NCI-H2107 (cell line): ENCODE results near the gene ALG9.

Experiments
- DNase-seq: peaks from one replicate; lab custom pipeline; 2025; lab: John Stamatoyannopoulos, UW

The ALG9 gene

DNA sequence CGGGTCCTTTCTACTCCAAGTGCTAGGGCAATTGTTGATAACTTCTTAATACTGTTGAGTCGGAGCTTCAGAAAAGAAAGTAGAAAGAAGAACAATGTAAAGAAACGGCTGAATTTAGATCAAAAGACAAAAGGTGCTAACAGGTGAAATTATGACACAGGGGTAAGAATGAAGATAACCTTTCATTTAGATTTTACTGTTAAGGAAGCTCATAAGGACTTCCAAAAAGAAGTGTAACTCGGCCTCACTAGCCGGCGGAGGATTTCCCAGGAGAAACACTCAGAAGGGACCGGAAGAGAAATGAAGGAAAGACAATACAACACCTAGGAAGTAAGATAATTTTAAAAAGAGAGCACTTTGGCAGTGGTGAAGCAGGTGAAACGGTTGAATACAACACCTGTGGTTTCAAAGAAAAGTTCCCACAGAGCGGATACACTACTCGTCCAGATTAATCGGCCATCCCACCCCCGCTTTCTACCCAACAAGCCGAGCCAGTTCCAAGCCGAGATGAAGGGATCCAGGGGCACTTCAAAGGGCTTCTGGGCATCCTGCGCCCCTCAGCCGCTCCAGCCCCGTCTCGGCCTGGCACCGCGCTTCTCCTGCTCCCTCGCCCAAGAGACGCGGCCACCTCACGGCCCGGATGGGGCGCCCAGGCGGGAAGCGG, 105.9 kb downstream of the ALG9 start:
- DNase-seq, result no peak

DNA sequence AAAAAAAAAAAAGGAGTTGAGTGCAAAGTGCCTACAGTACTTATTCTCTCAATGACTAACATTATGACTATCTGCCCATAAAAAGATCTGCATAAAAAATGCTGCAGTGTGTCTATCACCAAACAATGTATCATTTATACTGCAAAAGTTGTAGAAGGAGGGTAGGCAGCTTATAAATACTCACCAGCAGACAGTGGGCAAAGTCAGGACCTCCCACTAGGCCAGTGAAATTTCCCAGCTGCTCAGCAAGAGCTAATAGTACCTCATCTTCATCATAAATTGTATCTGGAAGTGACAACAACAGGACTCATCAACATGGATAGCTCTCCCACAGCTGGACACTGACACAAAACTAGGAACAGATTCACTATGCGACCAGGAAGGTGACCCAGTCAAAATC, 106.8 kb downstream of the ALG9 start:
- no peak for DNase-seq

DNA sequence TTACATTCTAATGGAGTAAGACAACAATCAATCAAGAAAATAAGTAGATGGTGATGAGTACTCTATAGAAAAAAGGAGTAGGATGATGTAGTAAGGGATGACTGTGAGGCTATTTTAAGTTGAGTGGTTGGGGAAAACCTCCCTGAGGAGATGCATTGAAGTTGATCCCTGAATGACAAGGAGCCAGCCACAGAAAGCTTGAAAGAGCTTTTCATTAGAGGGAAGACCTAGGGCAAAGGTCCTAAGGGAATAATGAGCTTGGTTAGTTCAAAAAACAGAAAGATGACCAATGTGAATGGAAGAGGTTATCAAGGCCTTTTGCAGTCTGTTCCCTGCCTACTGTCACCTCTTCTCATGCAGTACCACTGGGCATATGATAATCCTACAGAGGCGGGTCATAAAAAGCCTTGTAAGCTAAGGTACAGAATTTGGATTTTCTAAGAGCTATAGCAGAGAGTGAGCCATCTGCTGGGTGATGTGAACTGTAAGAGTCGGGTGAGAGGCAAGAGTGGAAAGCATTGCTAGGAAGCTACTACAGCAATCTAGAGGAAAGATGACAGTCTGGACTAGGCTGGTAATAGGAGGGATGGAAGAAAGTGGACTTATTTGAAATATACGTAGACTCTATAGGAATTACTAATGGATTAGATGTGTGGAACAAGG, 108.3 kb downstream of the ALG9 start:
- DNase-seq, result no peak

DNA sequence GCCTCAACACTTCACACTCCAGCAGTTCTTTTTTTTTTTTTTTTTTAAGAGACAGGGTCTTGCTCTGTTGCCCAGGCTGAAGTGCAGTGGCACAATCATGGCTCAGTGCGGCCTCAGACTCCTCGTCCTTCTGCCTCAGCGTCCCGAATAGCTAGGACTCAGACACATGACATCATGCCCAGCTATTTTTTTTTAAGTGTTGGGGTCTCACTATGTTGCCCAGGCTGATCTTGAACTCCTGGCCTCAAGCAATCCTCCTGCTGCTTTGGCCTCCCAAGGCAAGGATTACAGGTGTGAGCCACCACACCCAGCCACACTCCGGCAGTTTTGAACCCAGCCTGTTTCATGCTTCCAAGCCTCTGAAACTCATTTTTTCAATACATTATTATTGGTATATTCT, 108.9 kb downstream of the ALG9 start:
- no peak for DNase-seq

DNA sequence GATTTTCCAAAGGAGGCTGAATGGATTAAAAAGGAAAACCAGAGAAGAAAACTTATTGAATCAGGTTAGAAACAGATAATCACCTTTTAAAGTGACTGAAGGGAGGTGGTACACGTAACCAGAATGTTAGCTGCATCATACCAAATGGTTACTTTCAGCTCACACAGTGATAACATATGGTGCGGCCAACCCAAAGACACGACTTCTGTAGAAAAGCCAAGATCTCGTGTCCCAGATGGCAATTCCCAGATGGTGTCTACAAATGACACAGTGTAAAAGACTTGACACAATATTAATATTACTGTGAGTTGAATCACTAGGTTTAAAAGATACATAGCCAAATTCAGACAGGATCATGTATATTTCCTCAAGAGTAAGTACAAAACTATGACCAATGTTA, 110.3 kb downstream of the ALG9 start:
- no peak for DNase-seq

DNA sequence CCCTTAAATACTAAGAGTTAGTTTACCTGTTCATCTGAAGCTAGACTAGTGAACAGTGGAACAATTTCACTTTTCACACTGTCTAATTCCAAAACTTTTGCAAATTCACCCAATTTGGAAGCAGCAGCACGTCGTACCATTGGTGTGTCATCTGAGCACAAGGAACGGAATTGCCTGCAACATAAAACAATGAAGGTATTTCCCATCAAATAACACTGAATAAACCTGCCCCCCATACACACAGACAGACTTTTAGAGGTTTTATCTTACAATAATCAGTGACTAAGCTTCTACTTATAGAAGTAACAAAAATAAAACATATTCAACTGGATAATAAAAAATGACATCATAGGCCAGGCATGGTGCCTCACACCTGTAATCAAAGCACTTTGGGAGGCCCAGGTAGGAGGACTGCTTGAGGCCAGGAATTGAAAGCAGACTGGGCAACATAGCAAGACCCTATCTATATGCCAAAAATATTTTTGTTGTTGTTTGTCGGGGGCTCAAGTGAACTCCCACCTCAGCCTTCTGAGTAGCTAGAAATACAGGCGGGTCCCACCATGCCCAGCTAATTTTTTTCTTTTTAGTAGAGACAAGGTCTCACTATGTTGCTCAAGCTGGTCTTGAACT, 111.5 kb downstream of the ALG9 start:
- DNase-seq, result no peak

DNA sequence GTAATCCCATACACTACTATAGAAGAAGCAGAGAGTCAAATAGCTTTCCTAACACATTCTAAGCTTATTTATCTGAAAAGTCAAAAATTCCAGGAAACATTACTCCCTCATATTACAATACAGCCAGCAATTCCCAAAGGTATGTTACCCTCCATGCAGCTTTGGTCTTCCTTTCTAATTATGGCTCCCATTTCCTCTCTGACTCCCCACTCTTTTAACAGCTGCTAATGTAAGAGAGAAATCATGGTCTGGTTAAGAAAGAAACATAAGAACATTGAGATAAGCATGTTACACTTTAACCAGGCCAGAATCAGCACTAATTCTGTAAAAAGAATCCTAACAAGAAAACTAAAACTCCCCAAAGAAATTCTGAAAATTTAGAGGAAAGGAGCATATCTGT, 112.0 kb downstream of the ALG9 start:
- DNase-seq, result no peak

DNA sequence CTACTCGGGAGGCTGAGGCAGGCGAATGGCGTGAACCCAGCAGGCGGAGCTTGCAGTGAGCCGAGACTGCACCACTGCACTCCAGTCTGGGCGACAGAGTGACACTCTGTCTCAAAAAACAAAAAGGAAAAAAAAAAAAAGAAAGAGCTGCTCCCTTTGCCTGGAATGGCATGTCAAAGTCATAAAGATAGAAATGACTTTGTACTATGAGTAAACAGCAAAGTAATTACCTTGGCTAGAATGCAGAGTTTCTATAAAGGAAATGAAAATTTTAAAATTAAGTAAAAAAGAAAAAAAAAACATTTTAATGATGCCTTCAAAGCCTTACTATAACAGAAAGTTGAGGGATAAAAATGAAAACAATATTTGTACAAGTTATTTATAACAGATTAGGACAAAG, 115.3 kb downstream of the ALG9 start:
- no peak for DNase-seq

DNA sequence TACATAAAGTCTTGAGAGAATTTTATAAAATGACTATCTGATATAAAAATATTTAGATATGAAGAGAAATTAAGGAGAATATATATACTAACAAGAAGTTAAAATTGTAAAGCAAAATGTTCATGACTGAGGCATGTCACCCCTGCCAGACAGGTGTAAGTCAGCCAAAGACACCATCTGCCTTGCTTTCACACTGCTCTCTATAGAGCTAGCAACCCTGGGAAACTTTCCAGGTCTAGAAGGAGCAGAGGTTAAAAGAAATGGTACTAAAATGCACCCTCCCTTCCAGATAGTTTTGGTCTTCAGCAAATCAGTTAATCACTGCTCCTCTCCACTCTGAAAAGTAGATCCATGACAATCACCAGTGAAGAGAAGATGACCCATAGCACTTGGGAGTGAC, 121.7 kb downstream of the ALG9 start:
- no peak for DNase-seq

DNA sequence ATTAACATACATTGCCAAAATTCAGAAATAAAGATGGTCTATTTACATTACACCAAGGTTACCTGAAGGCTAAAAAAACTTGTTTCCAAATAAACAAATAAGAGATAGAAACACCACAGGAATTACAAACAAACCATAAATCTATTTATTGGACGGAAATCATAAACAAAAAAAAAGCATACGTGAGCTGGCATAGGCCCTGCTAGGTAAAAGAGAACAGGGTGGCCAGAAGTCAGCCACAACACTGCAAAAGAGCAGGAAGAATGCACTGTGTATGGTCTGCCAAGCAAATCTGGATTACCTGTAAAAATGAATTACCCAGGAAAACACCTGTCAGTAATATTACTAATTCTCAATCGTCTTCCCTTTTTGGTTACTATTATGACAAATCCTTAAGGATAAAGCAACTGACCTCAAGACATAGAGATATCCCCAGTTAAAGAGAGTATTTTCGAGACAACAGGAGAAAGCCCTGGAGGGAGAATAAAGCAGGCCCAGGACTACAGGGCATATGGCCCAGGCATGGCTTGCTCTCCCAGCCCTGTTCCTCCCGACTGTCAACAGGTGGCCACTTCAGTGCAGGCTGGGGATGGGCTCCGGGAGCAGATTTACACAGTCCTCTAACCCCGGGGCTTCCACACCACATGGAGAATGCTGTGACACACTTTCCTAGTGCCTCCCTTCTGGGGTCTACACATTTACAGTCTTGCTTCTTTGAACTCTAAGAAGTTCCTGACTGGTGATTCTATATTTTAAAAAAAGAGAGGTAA, 123.2 kb downstream of the ALG9 start:
- DNase-seq, result no peak

DNA sequence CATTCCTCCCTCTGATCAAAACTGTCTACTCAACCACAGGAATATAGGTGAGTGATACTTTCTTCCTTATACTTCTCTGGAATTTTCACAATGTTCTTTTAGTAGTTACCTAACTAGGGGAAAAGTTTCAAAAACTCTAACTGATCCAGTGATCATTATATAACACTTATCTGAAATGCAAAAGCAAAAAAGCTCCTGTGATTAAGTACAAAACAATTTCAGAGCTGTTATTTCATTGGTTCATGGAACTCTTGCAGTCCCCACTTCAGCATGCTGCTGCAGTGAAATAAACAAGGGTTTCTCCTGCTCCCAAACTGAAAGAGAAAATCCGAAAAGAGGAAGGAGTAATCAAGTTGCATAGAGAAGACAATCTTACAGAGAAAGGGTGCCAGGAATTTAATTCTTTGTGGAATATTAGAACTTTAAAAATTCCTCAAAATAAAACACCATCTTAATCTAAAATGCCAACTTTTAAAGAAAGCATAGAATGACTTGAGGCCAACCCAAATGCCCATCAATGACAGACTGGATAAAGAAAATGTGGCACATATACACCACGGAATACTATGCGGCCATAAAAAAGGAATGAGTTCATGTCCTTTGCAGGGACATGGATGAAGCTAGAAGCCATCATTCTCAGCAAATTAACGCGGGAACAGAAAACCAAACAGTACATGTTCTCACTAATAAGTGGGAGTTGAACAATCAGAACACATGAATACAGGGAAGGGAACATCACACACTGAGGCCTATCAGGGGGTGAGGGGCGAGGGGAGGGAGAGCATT, 125.5 kb downstream of the ALG9 start:
- no peak for DNase-seq

DNA sequence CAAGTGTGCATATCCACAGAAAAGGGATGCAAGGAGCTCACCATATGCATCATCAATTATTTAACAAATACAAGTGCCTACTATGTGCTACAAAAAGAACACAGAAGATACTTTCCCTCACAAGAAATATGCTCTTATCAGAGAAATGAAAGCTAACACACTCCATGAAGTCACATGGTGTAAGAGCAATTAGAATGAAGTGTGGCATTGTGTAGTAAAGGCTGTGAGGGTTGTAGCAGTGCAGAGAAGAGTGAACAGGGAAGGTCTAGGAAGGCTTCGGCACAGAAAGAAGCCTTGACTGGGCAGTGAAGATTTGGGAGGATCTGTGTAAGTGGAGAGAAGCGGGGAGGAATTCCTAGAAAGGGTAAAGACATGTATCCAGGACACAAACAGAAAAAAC, 127.7 kb downstream of the ALG9 start:
- DNase-seq, result no peak

DNA sequence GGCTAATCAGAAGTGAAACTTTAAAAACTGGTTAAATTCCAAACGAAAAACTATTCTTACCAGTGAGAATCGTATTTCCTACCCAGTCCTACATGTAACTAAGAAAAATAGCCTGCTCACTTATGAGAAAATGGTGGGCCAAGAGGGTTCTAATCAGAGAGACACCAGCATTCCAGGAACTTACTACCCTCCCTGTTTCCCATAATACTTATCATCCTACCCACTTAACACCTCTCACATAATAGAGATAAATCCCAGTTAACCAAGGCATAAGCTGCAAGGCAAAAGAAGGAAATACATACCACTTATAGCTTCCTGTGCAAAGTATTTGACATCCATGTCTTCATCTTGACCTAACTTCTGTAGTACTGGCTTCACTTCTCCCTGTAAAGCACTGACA, 129.6 kb downstream of the ALG9 start:
- no peak for DNase-seq

DNA sequence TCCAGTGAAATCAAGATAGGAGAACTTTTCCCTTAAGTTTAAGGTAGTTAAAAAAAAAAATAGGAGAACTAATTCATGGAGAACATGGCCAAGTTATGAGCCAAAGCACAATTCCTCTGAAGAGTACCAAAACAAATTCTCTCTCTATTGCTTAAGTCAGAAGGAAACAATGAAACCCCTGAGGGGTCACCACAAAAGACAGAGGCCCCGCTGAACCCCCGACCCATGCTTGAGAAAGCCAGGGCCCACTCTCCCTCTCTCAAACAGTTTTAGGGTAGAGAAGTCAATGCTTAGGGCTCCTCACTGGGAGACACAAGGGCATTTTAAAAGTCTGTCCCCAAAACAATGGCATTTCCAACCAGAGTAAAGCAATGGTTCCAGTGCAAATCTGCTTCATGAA, 132.1 kb downstream of the ALG9 start:
- no peak for DNase-seq

DNA sequence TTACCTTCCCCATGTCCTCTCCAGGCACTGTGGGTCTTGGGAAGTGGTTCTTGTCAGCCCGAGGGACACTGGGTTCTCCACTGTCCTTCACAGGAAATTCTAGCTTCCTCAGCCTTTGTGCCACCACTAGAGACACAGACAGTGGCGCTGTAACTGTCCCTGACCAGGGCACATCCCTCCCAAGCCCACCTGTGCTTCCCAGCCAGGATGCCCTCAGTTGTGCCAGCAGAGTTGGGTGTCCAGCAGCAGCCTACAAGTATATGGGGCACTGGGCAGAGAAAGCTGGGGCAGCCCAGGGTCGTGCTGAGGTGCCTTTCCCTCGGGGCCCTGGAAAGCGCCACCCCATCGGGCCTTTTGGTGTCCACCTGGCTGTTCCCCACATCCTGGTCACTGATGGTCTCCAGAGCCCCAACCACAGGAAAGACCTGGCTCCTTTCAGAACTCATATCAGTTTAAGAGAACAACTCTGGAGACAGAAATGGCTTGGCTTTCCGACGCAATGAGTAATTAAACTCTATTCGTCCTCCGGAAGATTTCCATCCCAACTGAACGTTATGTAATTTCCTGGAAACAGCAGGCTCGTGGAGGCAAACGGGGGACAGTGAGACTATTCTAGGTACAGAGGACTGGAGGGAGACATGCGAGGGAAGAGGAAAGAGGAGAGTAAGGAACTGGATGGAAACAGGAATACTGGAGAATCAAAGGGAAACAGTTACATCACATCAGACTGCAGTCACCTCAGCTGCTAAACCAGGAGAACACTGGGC, 133.8 kb downstream of the ALG9 start:
- DNase-seq, result no peak

DNA sequence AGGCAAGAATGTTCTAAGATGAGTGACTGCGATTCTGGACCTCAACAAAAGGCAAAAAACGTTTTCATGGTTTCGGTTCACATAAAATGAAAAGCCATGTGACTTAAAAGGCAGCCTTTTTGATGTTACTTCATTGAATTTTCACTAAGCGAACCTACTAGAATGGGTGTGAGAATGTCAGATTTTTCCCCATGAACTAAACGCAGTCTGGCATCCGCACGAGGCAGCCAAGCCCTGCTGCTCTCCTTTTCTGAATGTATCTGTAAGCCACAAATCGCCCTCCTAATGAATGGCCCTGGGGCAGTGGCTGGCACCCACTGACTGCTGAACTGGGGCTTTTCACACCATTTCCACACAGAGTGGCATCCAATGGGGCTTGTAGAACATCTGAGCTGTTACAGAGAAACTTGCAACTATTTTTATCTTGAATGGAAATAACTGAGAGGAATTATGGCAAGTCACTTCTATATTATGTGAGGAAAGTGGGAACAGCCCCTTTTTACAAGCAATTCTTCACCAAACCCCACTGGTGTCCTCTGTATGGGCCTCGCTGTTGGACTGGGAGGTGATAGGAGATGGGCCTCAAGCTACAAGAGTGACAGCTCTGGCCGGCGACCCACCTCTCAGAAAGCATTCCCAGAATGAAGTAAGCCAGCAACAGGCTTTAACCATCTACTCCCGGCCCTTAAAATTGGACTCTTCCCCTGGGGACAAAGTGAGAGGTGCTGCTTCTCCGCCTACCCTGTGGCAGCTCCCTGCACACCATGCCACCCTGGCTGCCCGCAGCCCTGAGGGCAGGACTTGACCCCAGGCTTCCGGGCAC, 134.5 kb downstream of the ALG9 start:
- DNase-seq, result no peak
